Astrocyte of the cerebellum (primary cell): ENCODE data around the gene P2RX4.

Experiments
- DNase-seq: peaks from one replicate; pipeline ENCODE4 v3.0.0-alpha.2; 2011; ENCODE audit warnings: low read depth
- H3K4me3 ChIP-seq: 2 replicates; pipeline ENCODE4 v1.5.1; 2011; ENCODE audit warnings: mild to moderate bottlenecking, low read depth, low read length, moderate library complexity
- in situ Hi-C: cut with HindIII; loops from 2 replicates; pipeline ENCODE4 v1.10.0; 2017; ENCODE audit warnings: low sequenced_read_pairs
- TF ChIP-seq, protein P1 (sequence below): IDR thresholded peaks from 2 replicates; pipeline ENCODE4 v1.5.1; 2012; ENCODE audit warnings: low read length, low read depth, moderate library complexity, mild to moderate bottlenecking; ENCODE audit errors: missing control alignments

Gene P2RX4

DNA sequence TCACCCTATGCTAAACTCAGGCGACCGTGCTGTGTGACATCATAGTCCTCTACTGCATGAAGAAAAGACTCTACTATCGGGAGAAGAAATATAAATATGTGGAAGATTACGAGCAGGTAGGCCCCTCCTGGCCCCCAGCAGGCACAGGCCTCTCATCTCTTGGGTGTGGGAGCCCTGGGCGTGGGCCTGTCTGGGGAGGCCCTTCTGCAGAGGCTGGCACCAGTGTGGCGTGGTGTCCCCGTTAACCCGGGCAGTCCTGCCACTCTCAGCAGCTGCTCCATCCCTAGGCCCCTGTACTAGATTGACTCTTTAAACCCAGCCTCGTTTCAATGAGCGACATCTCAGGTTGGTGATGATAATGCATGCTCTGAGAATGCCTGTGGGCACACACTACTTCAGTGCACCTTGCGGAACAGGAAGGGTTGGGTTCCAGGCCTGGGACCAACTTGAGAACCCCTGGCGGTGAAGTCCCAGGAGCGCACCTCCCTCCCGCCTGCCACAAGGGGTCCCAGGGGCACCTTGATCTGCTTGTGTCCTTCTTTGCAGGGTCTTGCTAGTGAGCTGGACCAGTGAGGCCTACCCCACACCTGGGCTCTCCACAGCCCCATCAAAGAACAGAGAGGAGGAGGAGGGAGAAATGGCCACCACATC lies 23.2 kb downstream of the P2RX4 start:
- H3K4me3 ChIP-seq = no peak overlapping the region
- TF ChIP-seq, protein P1, sequence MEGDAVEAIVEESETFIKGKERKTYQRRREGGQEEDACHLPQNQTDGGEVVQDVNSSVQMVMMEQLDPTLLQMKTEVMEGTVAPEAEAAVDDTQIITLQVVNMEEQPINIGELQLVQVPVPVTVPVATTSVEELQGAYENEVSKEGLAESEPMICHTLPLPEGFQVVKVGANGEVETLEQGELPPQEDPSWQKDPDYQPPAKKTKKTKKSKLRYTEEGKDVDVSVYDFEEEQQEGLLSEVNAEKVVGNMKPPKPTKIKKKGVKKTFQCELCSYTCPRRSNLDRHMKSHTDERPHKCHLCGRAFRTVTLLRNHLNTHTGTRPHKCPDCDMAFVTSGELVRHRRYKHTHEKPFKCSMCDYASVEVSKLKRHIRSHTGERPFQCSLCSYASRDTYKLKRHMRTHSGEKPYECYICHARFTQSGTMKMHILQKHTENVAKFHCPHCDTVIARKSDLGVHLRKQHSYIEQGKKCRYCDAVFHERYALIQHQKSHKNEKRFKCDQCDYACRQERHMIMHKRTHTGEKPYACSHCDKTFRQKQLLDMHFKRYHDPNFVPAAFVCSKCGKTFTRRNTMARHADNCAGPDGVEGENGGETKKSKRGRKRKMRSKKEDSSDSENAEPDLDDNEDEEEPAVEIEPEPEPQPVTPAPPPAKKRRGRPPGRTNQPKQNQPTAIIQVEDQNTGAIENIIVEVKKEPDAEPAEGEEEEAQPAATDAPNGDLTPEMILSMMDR = no peak
- no peak for DNase-seq
- in situ Hi-C loops = no loop called here

DNA sequence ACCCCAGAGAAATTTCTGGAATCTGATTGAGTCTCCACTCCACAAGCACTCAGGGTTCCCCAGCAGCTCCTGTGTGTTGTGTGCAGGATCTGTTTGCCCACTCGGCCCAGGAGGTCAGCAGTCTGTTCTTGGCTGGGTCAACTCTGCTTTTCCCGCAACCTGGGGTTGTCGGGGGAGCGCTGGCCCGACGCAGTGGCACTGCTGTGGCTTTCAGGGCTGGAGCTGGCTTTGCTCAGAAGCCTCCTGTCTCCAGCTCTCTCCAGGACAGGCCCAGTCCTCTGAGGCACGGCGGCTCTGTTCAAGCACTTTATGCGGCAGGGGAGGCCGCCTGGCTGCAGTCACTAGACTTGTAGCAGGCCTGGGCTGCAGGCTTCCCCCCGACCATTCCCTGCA lies 23.7 kb downstream of the P2RX4 start:
- in situ Hi-C loops = no loop called here
- DNase-seq = no peak

DNA sequence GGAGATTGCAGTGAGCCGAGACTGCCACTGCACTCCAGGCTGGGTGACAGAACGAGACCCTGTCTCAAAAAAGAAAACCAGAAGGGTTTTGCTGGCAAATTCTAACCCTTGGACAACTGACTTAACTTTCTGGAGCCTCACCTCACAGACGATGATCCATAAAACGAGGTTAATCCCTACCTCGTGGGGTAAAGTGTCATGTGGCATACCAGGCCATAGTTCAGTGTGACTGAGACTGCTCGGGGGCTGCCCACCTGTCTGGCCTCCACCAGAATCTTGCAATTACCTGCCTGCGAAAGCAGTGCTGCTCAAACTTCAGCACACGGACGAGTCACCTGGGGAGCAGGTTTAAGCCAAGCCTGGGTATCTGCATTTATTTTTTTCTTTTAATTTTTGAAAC lies 26.8 kb downstream of the P2RX4 start:
- H3K4me3 ChIP-seq = no peak overlapping the region
- no peak for DNase-seq
- in situ Hi-C loops = no loop called here
- TF ChIP-seq, protein P1 = no peak

More for the DNA sequence above, 23.7 kb downstream of the P2RX4 start:
- H3K4me3 ChIP-seq = no peak overlapping the region
- TF ChIP-seq, protein P1 = no peak

DNA sequence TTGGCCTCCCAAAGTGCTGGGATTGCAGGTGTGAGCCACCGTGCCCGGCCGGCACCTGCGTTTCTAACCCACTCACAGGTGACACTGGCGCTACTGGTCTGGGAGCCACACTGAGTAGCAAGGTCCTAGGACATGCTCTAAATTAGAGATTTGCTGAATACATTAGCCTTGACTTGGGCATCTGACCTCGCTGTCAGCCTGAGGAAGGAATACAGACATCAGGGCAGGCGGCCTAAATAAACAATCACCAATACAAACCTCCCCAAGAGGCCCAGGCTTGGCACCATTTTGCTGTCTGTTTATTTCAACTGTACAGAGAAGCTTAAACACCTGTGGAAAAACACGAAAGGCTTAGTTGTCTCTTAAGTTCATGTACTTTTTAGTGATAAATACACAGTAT lies 27.5 kb downstream of the P2RX4 start:
- TF ChIP-seq, protein P1 = no peak
- DNase-seq = no peak
- no peak overlapping the region for H3K4me3 ChIP-seq
- in situ Hi-C loops = no loop called here

DNA sequence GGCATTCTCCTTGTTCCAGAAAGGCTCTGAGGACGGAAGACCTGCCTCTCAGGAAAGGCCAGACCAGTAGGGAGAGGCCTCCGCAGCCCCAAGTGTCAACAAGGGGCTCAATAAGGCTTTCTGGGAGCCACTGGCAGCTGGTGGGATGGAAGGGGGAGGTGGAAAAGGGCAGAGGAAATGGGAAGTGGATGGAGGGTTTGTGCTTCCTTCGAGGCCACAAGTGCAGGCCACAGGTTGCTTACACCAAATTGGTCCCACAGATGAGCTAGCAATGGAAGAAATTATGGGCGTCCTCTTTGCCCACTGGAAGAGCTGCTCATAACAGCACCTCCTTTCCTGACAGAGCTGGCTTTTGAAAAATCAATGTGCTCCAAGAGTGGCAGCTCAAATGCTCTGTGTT lies 28.2 kb downstream of the P2RX4 start:
- in situ Hi-C loops = no loop called here
- TF ChIP-seq, protein P1 = no peak

DNA sequence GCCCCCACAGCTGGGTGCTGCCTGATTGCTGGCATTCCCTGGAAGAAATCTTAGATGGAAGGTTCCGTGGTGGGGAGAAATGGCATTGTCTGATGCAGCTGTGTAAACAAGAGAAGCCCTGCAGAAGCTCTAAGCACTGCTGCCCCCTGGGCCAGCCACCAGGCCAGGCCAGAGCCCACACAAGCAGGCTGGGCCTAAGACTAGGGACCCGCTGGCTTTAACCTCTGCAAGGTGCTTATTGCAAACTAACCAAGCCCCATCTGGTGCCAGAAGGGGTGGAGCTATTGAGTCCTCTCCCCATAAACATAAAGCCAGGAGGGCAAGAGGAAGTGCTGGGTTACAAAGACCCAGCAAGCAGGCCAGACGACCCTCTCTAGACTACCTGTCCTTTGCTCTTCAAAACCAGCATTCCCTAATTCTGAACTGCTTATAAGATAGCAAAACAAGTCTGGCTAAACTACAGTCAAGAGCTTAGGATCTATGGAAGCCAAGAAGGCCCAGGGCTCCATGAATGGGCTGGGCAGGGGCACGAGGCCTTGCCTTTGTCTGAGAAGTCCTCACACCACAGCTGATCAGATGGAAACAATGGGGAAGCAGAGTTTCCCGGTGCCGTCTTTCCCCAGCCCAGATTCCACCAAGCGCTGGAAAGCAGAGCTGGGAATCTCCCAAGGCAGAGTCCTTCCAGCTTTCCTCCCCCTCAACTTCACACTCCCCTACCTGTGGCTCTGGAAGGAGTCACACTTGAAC lies 28.8 kb downstream of the P2RX4 start:
- TF ChIP-seq, protein P1 = no peak

More for the DNA sequence above, 28.2 kb downstream of the P2RX4 start:
- DNase-seq = no peak
- H3K4me3 ChIP-seq = no peak overlapping the region

More for the DNA sequence above, 28.8 kb downstream of the P2RX4 start:
- DNase-seq = no peak
- in situ Hi-C loops = no loop called here
- no peak overlapping the region for H3K4me3 ChIP-seq
